ENCODE results near the gene STAB1.

Gene STAB1

GRCh38 chr3:52458031-52458760 lies 36.9 kb upstream of the STAB1 start:
- DNase-seq = no peak

GRCh38 chr3:52458770-52459545 lies 36.2 kb upstream of the STAB1 start:
- no peak for DNase-seq

- DNase-seq = no peak
Measured at GRCh38 chr3:52461874-52462273, 33.3 kb upstream of the STAB1 start.

- no peak for DNase-seq
Measured at GRCh38 chr3:52463416-52463815, 31.7 kb upstream of the STAB1 start.

GRCh38 chr3:52468336-52468735 lies 26.8 kb upstream of the STAB1 start:
- DNase-seq = no peak

- no peak for DNase-seq
Measured at GRCh38 chr3:52469001-52469400, 26.1 kb upstream of the STAB1 start.

GRCh38 chr3:52470920-52471319 lies 24.2 kb upstream of the STAB1 start:
- no peak for DNase-seq

GRCh38 chr3:52471371-52472238 lies 23.5 kb upstream of the STAB1 start:
- DNase-seq = no peak

GRCh38 chr3:52472239-52473000 lies 22.7 kb upstream of the STAB1 start:
- no peak for DNase-seq

GRCh38 chr3:52473026-52473425 lies 22.1 kb upstream of the STAB1 start:
- no peak for DNase-seq

GRCh38 chr3:52477076-52477795 lies 17.9 kb upstream of the STAB1 start:
- no peak for DNase-seq

- DNase-seq = no peak
Measured at GRCh38 chr3:52477796-52478095, 17.4 kb upstream of the STAB1 start.

GRCh38 chr3:52479037-52479876 lies 15.9 kb upstream of the STAB1 start:
- no peak for DNase-seq

GRCh38 chr3:52479877-52480575 lies 15.1 kb upstream of the STAB1 start:
- DNase-seq = no peak

- no peak for DNase-seq
Measured at GRCh38 chr3:52480768-52481715, 14.1 kb upstream of the STAB1 start.

- DNase-seq = no peak
Measured at GRCh38 chr3:52481819-52482521, 13.2 kb upstream of the STAB1 start.

- no peak for DNase-seq
Measured at GRCh38 chr3:52483081-52483480, 12.1 kb upstream of the STAB1 start.

GRCh38 chr3:52483577-52484381 lies 11.4 kb upstream of the STAB1 start:
- no peak for DNase-seq
